GM12878 (cell line): Measurements from ENCODE around the gene ACKR4. TPM values are rescaled to one million over a fixed set of nuclear protein-coding genes. Genes with fewer than 3 reads are reported as not detected.

Source experiments
- ATAC-seq: fragments of 200-7000 bp; cut with Tn5 transposase; 3 replicates; pipeline ENCODE4 v1.9.1; 2020; ENCODE audit warnings: mild to moderate bottlenecking, moderate library complexity
- BruUV-seq: library from RNA; stranded (reverse); fragments of 400-500 nt; replicated peaks from 2 replicates; lab custom pipeline; 2021; lab: Mats Ljungman, UMichigan
- CTCF ChIA-PET: fragments of 300-600 bp; sonication (Branson Sonifier 250); formaldehyde crosslinking; extraction: SDS; loops from one replicate; lab custom pipeline; 2021; ENCODE audit warnings: inconsistent platforms; lab: Yijun Ruan, JAX
- POLR2A ChIA-PET: fragments of 350-600 bp; formaldehyde crosslinking; extraction: SDS; loops from one replicate; lab custom pipeline; 2021; ENCODE audit warnings: inconsistent platforms; lab: Charles Lee
- RAD21 ChIA-PET: fragments of 300-600 bp; sonication (Branson Sonifier 250); formaldehyde crosslinking; loops from one replicate; lab custom pipeline; 2023; ENCODE audit warnings: antibody characterized with exemption; ENCODE audit not compliant: unreplicated experiment; lab: Charles Lee
- SMC1A ChIA-PET: fragments of 300-600 bp; sonication (Branson Sonifier 250); formaldehyde crosslinking; loops from one replicate; lab custom pipeline; 2023; ENCODE audit not compliant: unreplicated experiment, uncharacterized antibody; lab: Charles Lee
- DNase-seq: peaks from one replicate; pipeline ENCODE4 v3.0.0-alpha.2; 2011; ENCODE audit warnings: low read depth, low spot score
- FAIRE-seq: peaks from 3 replicates; lab custom pipeline; 2011; peaks lifted over from hg19 to GRCh38; lab: Jason Lieb, UNC
- H2AFZ ChIP-seq: 2 replicates; pipeline ENCODE4 v1.6.0; 2011; ENCODE audit warnings: low read depth, low read length, control low read depth; ENCODE audit not compliant: control insufficient read depth
- H3K27ac ChIP-seq: 2 replicates; pipeline ENCODE4 v1.5.1; 2011; ENCODE audit warnings: control low read depth; ENCODE audit not compliant: control insufficient read depth, insufficient read depth
- H3K27me3 ChIP-seq, 2 experiments: replicated peaks in 1 of 2; 2 replicates each; pipeline versions ENCODE4 v1.6.0 to v1.6.1; 2011; ENCODE audit warnings: low read length in 1 of 2; ENCODE audit not compliant: control insufficient read depth in 2 of 2, insufficient read depth in 2 of 2
- H3K36me3 ChIP-seq, 2 experiments: 2 replicates each; pipeline ENCODE4 v1.5.1; 2011; ENCODE audit warnings: low read length in 1 of 2; ENCODE audit not compliant: control insufficient read depth in 2 of 2, insufficient read depth in 2 of 2
- H3K4me1 ChIP-seq: 2 replicates; pipeline ENCODE4 v1.6.1; 2011; ENCODE audit warnings: mild to moderate bottlenecking, low read length, moderate library complexity, mixed read lengths; ENCODE audit not compliant: control insufficient read depth, insufficient read depth
- H3K4me2 ChIP-seq: 2 replicates; pipeline ENCODE4 v1.6.0; 2011; ENCODE audit warnings: control low read depth; ENCODE audit not compliant: control insufficient read depth, insufficient read depth
- H3K4me3 ChIP-seq: fragments of 200-600 bp; sonication (generic); 2 replicates; pipeline ENCODE4 v1.5.1; 2016
- H3K79me2 ChIP-seq: 2 replicates; pipeline ENCODE4 v1.6.0; 2011; ENCODE audit warnings: low read length; ENCODE audit not compliant: control insufficient read depth, insufficient read depth
- H3K9ac ChIP-seq: 2 replicates; pipeline ENCODE4 v1.8.0; 2011; ENCODE audit warnings: low read length, control low read depth, mixed read lengths; ENCODE audit not compliant: control insufficient read depth, insufficient read depth
- H3K9me3 ChIP-seq: replicated peaks from 3 replicates; pipeline ENCODE4 v1.5.1; 2011; ENCODE audit warnings: mild to moderate bottlenecking, low read length; ENCODE audit not compliant: control insufficient read depth, insufficient read depth
- H4K20me1 ChIP-seq: 2 replicates; pipeline ENCODE4 v1.6.0; 2011; ENCODE audit not compliant: control insufficient read depth, insufficient read depth
- CEBPZ ChIP-seq: fragments of 150-350 bp; IDR thresholded peaks from 2 replicates; pipeline ENCODE4 v1.6.1; 2016; ENCODE audit warnings: low read depth, low read length
- CTCF ChIP-seq, 3 experiments: IDR thresholded peaks in 2 of 3; conservative IDR thresholded peaks in 1 of 3; 2 replicates each; pipeline ENCODE4 v1.5.1; 2011; ENCODE audit warnings: low read depth in 3 of 3, low read length in 3 of 3, mild to moderate bottlenecking in 3 of 3, control low read depth in 2 of 3, moderate library complexity in 2 of 3, inconsistent platforms in 1 of 3, mixed read lengths in 1 of 3; ENCODE audit not compliant: control insufficient read depth in 2 of 3, insufficient read depth in 1 of 3; ENCODE audit errors: extremely low read depth in 1 of 3
- IKZF1 ChIP-seq: fragments of 450-650 bp; conservative IDR thresholded peaks from 2 replicates; pipeline ENCODE4 v1.6.1; 2017; ENCODE audit warnings: antibody characterized with exemption, mild to moderate bottlenecking
- NFXL1 ChIP-seq: fragments of 450-650 bp; IDR thresholded peaks from 2 replicates; pipeline ENCODE4 v1.6.1; 2017; ENCODE audit warnings: antibody characterized with exemption, mild to moderate bottlenecking, borderline replicate concordance
- NR2C1 ChIP-seq: fragments of 450-650 bp; IDR thresholded peaks from 2 replicates; pipeline ENCODE4 v1.6.1; 2017; ENCODE audit warnings: antibody characterized with exemption, mild to moderate bottlenecking, moderate library complexity
- NR2C2 ChIP-seq: IDR thresholded peaks from 2 replicates; pipeline ENCODE4 v1.6.1; 2011; ENCODE audit warnings: borderline replicate concordance, low read depth; ENCODE audit not compliant: control insufficient read depth, insufficient read length
- RCOR1 ChIP-seq: conservative IDR thresholded peaks from 2 replicates; pipeline ENCODE4 v1.6.1; 2012; ENCODE audit warnings: low read depth, low read length, improper control_type of control experiment
- SMC3 ChIP-seq: IDR thresholded peaks from 2 replicates; pipeline ENCODE4 v1.6.1; 2011; ENCODE audit warnings: low read length, improper control_type of control experiment, borderline replicate concordance
- WGBS: methylation state at CpG from one replicate; pipeline ENCODE4 v1.1.6; 2016; ENCODE audit warnings: low lambda C conversion rate; ENCODE audit not compliant: insufficient replicate concordance, insufficient coverage; ENCODE audit errors: missing lambda C conversion rate; 5-methylcytosine and 5-hydroxymethylcytosine counted together
- in situ Hi-C: fragments of 300-500 bp; cut with MboI; formaldehyde crosslinking; loops from 9 replicates; pipeline ENCODE4 v1.14.3; 2018; ENCODE audit warnings: mixed read lengths
- intact Hi-C: fragments of 100-400 bp; cut with micrococcal nuclease; formaldehyde crosslinking; loops from one replicate; pipeline ENCODE4 v1.14.2; 2022; ENCODE audit not compliant: unreplicated experiment
- polyA plus RNA-seq, 11 experiments: library from polyadenylated mRNA; depleted of rRNA in 4 of 11; unstranded in 6 of 11; stranded (reverse) in 5 of 11; fragments of >200 nt; fragmentation: Nextera tagmentation in 4 of 11; fragmentation: Illumina TruSeq in 1 of 11; extraction: Ambion mirVana in 4 of 11; extraction: Trizol in 1 of 11; gene quantifications; 1 replicate in 1 of 11; 2 replicates in 10 of 11; pipeline versions ENCODE4 v1.2.1 to v1.2.3, GENCODE V29; 2011 to 2016; ENCODE audit warnings: inconsistent platforms in 2 of 11, missing spikeins in 2 of 11, low read depth in 1 of 11
- total RNA-seq, 4 experiments: library from RNA; depleted of rRNA in 3 of 4; stranded (reverse); fragments of >200 nt in 3 of 4; fragmentation: Illumina TruSeq in 1 of 4; extraction: Trizol in 1 of 4; gene quantifications; 2 replicates each; pipeline versions ENCODE4 v1.2.1 to v1.2.3, GENCODE V29; 2013 to 2021
- TF ChIP-seq, protein P1 (sequence below): fragments of 450-650 bp; formaldehyde crosslinking; IDR thresholded peaks from 2 replicates; pipeline ENCODE4 v1.4.0; 2022; ENCODE audit warnings: mild to moderate bottlenecking, moderate library complexity

Gene ACKR4
- total and polyA plus RNA-seq, 10 of the 15 experiments (the other 5 are each of a cell fraction or from before 2014, with no cell fraction given): 0.06 to 0.40 (median 0.12) TPM

DNA sequence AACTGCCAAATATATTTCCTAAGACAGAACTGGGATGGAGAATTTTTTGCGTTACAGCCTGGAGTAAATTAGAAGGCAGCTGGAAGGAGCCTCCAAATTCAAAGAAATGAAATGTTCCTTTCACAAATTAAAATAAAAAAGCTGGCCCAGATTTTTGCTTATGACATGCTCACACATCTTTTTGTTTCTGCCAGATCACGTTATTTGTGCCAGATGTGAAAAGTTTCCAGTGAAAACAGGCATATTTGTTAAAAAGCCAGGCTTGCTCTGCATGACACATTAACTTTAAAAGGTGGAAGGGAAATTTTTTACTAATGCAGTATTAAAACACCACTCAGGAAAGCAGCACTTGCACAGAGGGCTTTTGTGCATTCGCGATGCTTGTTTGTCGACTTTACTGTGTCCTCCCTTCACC, 23.3 kb upstream of the ACKR4 start (continued):
- TF ChIP-seq CEBPZ (no peak), IKZF1 (no peak)
- TF ChIP-seq, protein P1, sequence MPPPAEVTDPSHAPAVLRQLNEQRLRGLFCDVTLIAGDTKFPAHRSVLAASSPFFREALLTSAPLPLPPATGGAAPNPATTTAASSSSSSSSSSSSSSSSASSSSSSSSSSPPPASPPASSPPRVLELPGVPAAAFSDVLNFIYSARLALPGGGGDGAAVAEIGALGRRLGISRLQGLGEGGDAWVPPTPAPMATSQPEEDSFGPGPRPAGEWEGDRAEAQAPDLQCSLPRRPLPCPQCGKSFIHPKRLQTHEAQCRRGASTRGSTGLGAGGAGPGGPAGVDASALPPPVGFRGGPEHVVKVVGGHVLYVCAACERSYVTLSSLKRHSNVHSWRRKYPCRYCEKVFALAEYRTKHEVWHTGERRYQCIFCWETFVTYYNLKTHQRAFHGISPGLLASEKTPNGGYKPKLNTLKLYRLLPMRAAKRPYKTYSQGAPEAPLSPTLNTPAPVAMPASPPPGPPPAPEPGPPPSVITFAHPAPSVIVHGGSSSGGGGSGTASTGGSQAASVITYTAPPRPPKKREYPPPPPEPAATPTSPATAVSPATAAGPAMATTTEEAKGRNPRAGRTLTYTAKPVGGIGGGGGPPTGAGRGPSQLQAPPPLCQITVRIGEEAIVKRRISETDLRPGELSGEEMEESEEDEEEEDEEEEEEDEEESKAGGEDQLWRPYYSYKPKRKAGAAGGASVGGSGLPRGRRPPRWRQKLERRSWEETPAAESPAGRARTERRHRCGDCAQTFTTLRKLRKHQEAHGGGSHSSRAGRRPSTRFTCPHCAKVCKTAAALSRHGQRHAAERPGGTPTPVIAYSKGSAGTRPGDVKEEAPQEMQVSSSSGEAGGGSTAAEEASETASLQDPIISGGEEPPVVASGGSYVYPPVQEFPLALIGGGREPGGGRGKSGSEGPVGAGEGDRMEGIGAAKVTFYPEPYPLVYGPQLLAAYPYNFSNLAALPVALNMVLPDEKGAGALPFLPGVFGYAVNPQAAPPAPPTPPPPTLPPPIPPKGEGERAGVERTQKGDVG: no peak

DNA sequence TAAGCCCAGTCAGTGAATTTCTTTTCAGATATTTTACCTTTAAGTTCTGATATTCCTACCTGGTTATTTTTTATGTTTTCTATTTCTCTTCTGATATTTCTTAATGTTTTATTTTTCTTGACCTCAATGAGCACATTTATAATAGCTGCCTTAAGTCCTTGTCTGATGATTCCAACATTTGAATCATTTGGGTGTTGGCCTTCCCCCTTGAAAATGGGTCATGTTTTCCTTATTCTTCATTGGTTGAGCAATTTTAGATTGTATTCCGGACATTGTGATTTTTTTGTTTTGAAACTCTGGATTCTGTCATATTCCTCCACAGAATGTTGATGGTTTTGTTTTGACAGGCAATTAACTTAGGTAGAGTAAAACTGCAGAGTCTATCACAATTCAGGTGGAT, 9.7 kb upstream of the ACKR4 start:
- Histone ChIP-seq H3K27me3 (no peaks in the 10 kb centered on the region), H3K4me2 (no peak overlapping the region), H3K9ac (no peak overlapping the region), H3K9me3 (no peaks in the 10 kb centered on the region), H2AFZ (no peak overlapping the region), H3K36me3 (no peaks in the 10 kb centered on the region; a peak in 1 of 4 replicates), H3K4me1 (no peaks in the 10 kb centered on the region), H4K20me1 (no peaks in the 10 kb centered on the region), H3K4me3 (no peak overlapping the region), H3K27ac (no peak overlapping the region), H3K79me2 (no peaks in the 10 kb centered on the region)
- no peak for FAIRE-seq
- intact Hi-C loops: no loop called here
- ChIA-PET RAD21 (interaction anchor here (0.7 kb wide), 1 partner anchor 97 kb away, joined by 3 read pairs; no protein-coding TSS in a partner anchor), SMC1A (interaction anchor here (1.3 kb wide), 1 partner anchor 33 kb away, joined by 3 read pairs; no protein-coding TSS in a partner anchor), CTCF (interaction anchor here (1.1 kb wide), 1 partner anchor 8 kb away, joined by 3 read pairs; no protein-coding TSS in a partner anchor), POLR2A (no interaction called here)
- 100% methylated on average over 1 of the region's 1 CpG for WGBS
- DNase-seq: no peak
- BruUV-seq: no TSS peak
- in situ Hi-C loops: no loop called here
- no peak for ATAC-seq
- TF ChIP-seq NR2C1: no peak
- no peak for TF ChIP-seq NR2C2
- TF ChIP-seq SMC3: no peak
- no peak for TF ChIP-seq CTCF (IDR thresholded peaks at IDR 0.05 in 2 of 3, conservative IDR thresholded peaks at IDR 0.05 in 1 of 3; ENCODE audit: control insufficient read depth in 2 of 3, extremely low read depth in 1 of 3, insufficient read depth in 1 of 3, low read depth in 3 of 3, low read length in 3 of 3)
- TF ChIP-seq NFXL1: no peak
- no peak for TF ChIP-seq RCOR1
- TF ChIP-seq, protein P1: no peak
